Measurements from ENCODE around the gene HDAC1. TPM values are rescaled to one million over a fixed set of nuclear protein-coding genes. Genes with fewer than 3 reads are reported as not detected.
A peak's percentile ranks its signal among the peaks of the same experiment; 100 is the strongest.
"Not testable (repeated sequence)": the region's sequence is repeated elsewhere in the genome, so short reads cannot be mapped to it uniquely, and the experiment has no call there.

The HDAC1 gene
- total RNA-seq, 2 experiments from 2014 or later: 56.9 to 61.0 TPM

- peak overlapping the region in 1 of 2 donors; percentile 78 for H3K27ac ChIP-seq (ENCODE audit: low read depth in 1 of 2, low read length in 2 of 2)
- Mint-ChIP-seq H3K4me1 (ENCODE audit: low read depth) (peaks cover 56% of the 10 kb centered on the region), H3K9me3 (no peaks in the 10 kb centered on the region), H3K4me3 (no peak overlapping the region), H3K27me3 (no peaks in the 10 kb centered on the region), H3K36me3 (ENCODE audit: low read depth) (peaks cover 94% of the 10 kb centered on the region), H3K27ac (peak overlapping the region; percentile 93)
- no peak overlapping the region for H3K4me3 ChIP-seq (ENCODE audit: low read length)
- TF ChIP-seq CTCF (IDR thresholded peaks at IDR 0.05): no peak
- H3K9me3 ChIP-seq (ENCODE audit: control insufficient read depth in 1 of 2, insufficient read depth in 1 of 2, low read length in 2 of 2): no peaks in the 10 kb centered on the region
- H3K36me3 ChIP-seq (ENCODE audit: insufficient read depth, low read length): peaks cover 74% of the 10 kb centered on the region
- DNase-seq: no peak
- H3K4me1 ChIP-seq (ENCODE audit: insufficient read depth, low read length): peaks cover 61% of the 10 kb centered on the region
- ATAC-seq (ENCODE audit: poor library complexity): no peak
- POLR2A ChIA-PET: interaction anchor here (0.7 to 3.1 kb wide), 8 partner anchors 15 to 106 kb away, joined by 3 to 80 read pairs (median 8); partner anchors contain the start of genes FAM167B, HDAC1, LCK and MARCKSL1
- intact Hi-C loops (cut with DNase I, micrococcal nuclease): loop anchor here in 1 of 2 experiments (10.0 kb wide), 1 partner anchor 51 kb away; the partner anchor contains the start of genes EIF3I and TMEM234
- no peaks in the 10 kb centered on the region for H3K27me3 ChIP-seq (ENCODE audit: control insufficient read depth in 1 of 2, insufficient read depth in 2 of 2, low read length in 2 of 2)
- CTCF ChIA-PET: interaction anchor here (0.8 to 2.6 kb wide), 4 partner anchors 14 to 36 kb away, joined by 3 to 9 read pairs (median 3); no protein-coding TSS in a partner anchor
Observed at GRCh38 chr1:32276032-32276782, 15.7 kb upstream of the HDAC1 start.

- POLR2A ChIA-PET: interaction anchor here (1.6 to 9.2 kb wide), 2 partner anchors 33 to 43 kb away, joined by 4 to 175 read pairs; partner anchors contain the start of genes FAM167B and LCK
- not testable (repeated sequence) for H3K4me1 Mint-ChIP-seq (ENCODE audit: low read depth)
Observed at GRCh38 chr1:32284777-32285176, 7.1 kb upstream of the HDAC1 start.

GRCh38 chr1:32285658-32286057 lies 6.2 kb upstream of the HDAC1 start:
- peaks cover 61% of the 10 kb centered on the region for H3K36me3 ChIP-seq (ENCODE audit: insufficient read depth, low read length)
- H3K27me3 Mint-ChIP-seq: no peaks in the 10 kb centered on the region
- no peak overlapping the region for H3K27ac ChIP-seq (ENCODE audit: low read depth in 1 of 2, low read length in 2 of 2)
- H3K9me3 ChIP-seq (ENCODE audit: control insufficient read depth in 1 of 2, insufficient read depth in 1 of 2, low read length in 2 of 2): no peaks in the 10 kb centered on the region
- H3K36me3 Mint-ChIP-seq (ENCODE audit: low read depth): peaks cover 67% of the 10 kb centered on the region
- peaks cover 12% of the 10 kb centered on the region for H3K4me1 ChIP-seq (ENCODE audit: insufficient read depth, low read length)
- TF ChIP-seq CTCF (IDR thresholded peaks at IDR 0.05): no peak
- H3K27ac Mint-ChIP-seq: no peak overlapping the region
- H3K27me3 ChIP-seq (ENCODE audit: control insufficient read depth in 1 of 2, insufficient read depth in 2 of 2, low read length in 2 of 2): no peaks in the 10 kb centered on the region
- H3K4me1 Mint-ChIP-seq (ENCODE audit: low read depth): peaks cover 6% of the 10 kb centered on the region
- no peaks in the 10 kb centered on the region for H3K9me3 Mint-ChIP-seq
- ChIA-PET CTCF (no interaction called here), POLR2A (interaction anchor here (0.5 to 9.2 kb wide), 2 partner anchors 34 to 156 kb away, joined by 4 to 175 read pairs; partner anchors contain the start of genes FAM167B and LCK)
- DNase-seq (no peak), ATAC-seq (ENCODE audit: poor library complexity) (no peak)
- intact Hi-C loops (cut with DNase I, micrococcal nuclease): no loop called here
- no peak overlapping the region for H3K4me3 ChIP-seq (ENCODE audit: low read length)
- H3K4me3 Mint-ChIP-seq: no peak overlapping the region

More at GRCh38 chr1:32284777-32285176, 7.1 kb upstream of the HDAC1 start:
- H3K9me3 ChIP-seq (ENCODE audit: control insufficient read depth in 1 of 2, insufficient read depth in 1 of 2, low read length in 2 of 2); DNase-seq; H3K27ac ChIP-seq (ENCODE audit: low read depth in 1 of 2, low read length in 2 of 2); H3K4me3 ChIP-seq (ENCODE audit: low read length); H3K9me3 Mint-ChIP-seq; intact Hi-C loops (cut with DNase I, micrococcal nuclease); H3K4me1 ChIP-seq (ENCODE audit: insufficient read depth, low read length); H3K27me3 Mint-ChIP-seq; H3K27me3 ChIP-seq (ENCODE audit: control insufficient read depth in 1 of 2, insufficient read depth in 2 of 2, low read length in 2 of 2); ATAC-seq (ENCODE audit: poor library complexity); H3K4me3 Mint-ChIP-seq: not testable (repeated sequence)
- Mint-ChIP-seq H3K27ac (peak overlapping the region; percentile 27), H3K36me3 (ENCODE audit: low read depth) (peaks cover 76% of the 10 kb centered on the region)
- peaks cover 70% of the 10 kb centered on the region for H3K36me3 ChIP-seq (ENCODE audit: insufficient read depth, low read length)
- CTCF ChIA-PET: interaction anchor here (0.6 kb wide), 1 partner anchor 57 kb away, joined by 4 read pairs; no protein-coding TSS in a partner anchor
